Endothelial cell of umbilical vein (primary cell): ENCODE results near the gene LURAP1L.

Experiments
- EZH2 ChIP-seq: IDR thresholded peaks from 2 replicates; pipeline ENCODE4 v1.6.1; 2012; ENCODE audit warnings: borderline replicate concordance, low read depth, mild to moderate bottlenecking, moderate library complexity, low read length, inconsistent platforms; ENCODE audit not compliant: severe bottlenecking
- GATA2 ChIP-seq: IDR thresholded peaks from 2 replicates; pipeline ENCODE4 v1.7.0; 2011; ENCODE audit warnings: low read depth, mild to moderate bottlenecking, moderate library complexity, mixed read lengths, low read length; ENCODE audit not compliant: insufficient read length, insufficient read depth
- JUN ChIP-seq: IDR thresholded peaks from 2 replicates; pipeline ENCODE4 v1.6.1; 2011; ENCODE audit warnings: borderline replicate concordance, low read depth; ENCODE audit not compliant: insufficient read length, insufficient read depth
- POLR2A ChIP-seq: IDR thresholded peaks from 2 replicates; pipeline ENCODE4 v1.6.1; 2012; ENCODE audit warnings: low read depth, mild to moderate bottlenecking, control low read depth, low read length
- POLR2AphosphoS5 ChIP-seq: IDR thresholded peaks from 2 replicates; pipeline ENCODE4 v1.6.1; 2012; ENCODE audit warnings: low read depth, mild to moderate bottlenecking, control low read depth, low read length, moderate library complexity; ENCODE audit not compliant: insufficient read depth
- TF ChIP-seq, protein P1 (sequence below), 2 donors: IDR thresholded peaks; 1 replicate in 1 of 2; 2 replicates in 1 of 2; pipeline ENCODE4 v1.5.1; 2011; ENCODE audit warnings: low read length in 2 of 2, mild to moderate bottlenecking in 2 of 2, moderate library complexity in 2 of 2, control low read depth in 1 of 2, inconsistent platforms in 1 of 2, low read depth in 1 of 2; ENCODE audit not compliant: insufficient read depth in 1 of 2; ENCODE audit errors: extremely low read depth in 1 of 2

DNA sequence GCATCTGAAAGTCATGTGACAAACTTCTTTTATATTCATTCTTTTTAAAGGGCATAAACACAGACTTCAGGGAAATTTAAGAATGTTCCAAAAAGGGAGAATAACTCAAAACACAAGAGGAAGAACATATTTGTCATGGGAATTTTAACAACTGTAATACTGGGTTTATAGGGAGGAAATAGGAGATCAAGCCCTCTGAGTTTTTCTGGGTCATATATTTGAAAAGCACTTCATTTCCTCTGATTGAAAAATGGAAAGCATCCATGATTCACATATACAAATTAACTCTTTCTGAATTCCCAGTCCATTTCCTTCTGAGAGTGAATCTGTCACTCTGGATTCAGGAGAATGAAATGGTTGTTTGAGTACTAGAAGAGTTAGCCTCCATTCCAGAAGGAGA is 26.8 kb downstream of the LURAP1L start:
- TF ChIP-seq, protein P1, sequence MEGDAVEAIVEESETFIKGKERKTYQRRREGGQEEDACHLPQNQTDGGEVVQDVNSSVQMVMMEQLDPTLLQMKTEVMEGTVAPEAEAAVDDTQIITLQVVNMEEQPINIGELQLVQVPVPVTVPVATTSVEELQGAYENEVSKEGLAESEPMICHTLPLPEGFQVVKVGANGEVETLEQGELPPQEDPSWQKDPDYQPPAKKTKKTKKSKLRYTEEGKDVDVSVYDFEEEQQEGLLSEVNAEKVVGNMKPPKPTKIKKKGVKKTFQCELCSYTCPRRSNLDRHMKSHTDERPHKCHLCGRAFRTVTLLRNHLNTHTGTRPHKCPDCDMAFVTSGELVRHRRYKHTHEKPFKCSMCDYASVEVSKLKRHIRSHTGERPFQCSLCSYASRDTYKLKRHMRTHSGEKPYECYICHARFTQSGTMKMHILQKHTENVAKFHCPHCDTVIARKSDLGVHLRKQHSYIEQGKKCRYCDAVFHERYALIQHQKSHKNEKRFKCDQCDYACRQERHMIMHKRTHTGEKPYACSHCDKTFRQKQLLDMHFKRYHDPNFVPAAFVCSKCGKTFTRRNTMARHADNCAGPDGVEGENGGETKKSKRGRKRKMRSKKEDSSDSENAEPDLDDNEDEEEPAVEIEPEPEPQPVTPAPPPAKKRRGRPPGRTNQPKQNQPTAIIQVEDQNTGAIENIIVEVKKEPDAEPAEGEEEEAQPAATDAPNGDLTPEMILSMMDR (IDR thresholded peaks at IDR 0.05; ENCODE audit: extremely low read depth in 1 of 2, insufficient read depth in 1 of 2, low read depth in 1 of 2, low read length in 2 of 2) = no peak
- TF ChIP-seq JUN = no peak
- TF ChIP-seq EZH2 = no peak
- no peak for TF ChIP-seq POLR2A
- TF ChIP-seq POLR2AphosphoS5 = no peak
- TF ChIP-seq GATA2 = no peak
